ENCODE measurements around the gene VSIG4.
"Not testable (repeated sequence)": the region's sequence is repeated elsewhere in the genome, so short reads cannot be mapped to it uniquely, and the experiment has no call there.

Gene VSIG4

DNA sequence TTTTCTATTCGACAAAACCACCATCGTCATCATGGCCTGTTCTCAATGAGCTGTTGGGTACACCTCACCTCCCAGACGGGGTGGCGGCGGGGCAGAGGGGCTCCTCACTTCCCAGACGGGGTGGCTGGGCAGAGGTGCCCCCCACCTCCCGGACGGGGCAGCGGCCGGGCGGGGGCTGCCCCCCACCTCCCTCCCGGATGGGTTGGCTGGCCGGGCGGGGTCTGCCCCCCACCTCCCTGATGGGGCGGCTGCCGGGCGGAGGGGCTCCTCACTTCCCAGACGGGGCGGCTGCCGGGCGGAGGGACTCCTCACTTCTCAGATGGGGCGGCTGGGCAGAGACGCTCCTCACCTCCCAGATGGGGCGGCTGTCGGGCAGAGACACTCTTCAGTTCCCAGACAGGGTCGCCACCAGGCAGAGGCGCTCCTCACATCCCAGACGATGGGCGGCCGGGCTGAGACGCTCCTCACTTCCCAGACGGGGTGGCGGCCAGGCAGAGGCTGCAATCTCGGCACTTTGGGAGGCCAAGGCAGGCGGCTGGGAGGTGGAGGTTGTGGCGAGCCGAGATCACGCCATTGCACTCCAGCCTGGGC, 64.6 kb downstream of the VSIG4 start:
- DNase-seq, result not testable (repeated sequence)
